BJ (cell line): Measurements from ENCODE around the gene GFOD1. TPM values are rescaled to one million over a fixed set of nuclear protein-coding genes. Genes with fewer than 3 reads are reported as not detected.
"Not testable (repeated sequence)": the region's sequence is repeated elsewhere in the genome, so short reads cannot be mapped to it uniquely, and the experiment has no call there.

ENCODE experiments used
- CTCF ChIA-PET: fragments of 350-600 bp; formaldehyde crosslinking; extraction: SDS; loops from one replicate; lab custom pipeline; 2021; ENCODE audit warnings: antibody characterized with exemption, inconsistent platforms; lab: Yijun Ruan, JAX
- POLR2A ChIA-PET: fragments of 300-600 bp; sonication (Branson Sonifier 250); formaldehyde crosslinking; extraction: SDS; loops from one replicate; lab custom pipeline; 2021; ENCODE audit warnings: antibody characterized with exemption; lab: Charles Lee
- DNase-seq: peaks from one replicate; pipeline ENCODE4 v3.0.0-alpha.2; 2011; ENCODE audit warnings: low read depth
- H3K27me3 ChIP-seq: 2 replicates; pipeline ENCODE4 v1.6.0; 2011; ENCODE audit warnings: low read length; ENCODE audit not compliant: control insufficient read depth, insufficient read depth
- H3K36me3 ChIP-seq: 2 replicates; pipeline ENCODE4 v1.5.1; 2011; ENCODE audit warnings: low read length; ENCODE audit not compliant: control insufficient read depth, insufficient read depth
- H3K4me3 ChIP-seq: 2 replicates; pipeline ENCODE4 v1.5.1; 2011; ENCODE audit warnings: low read depth, mild to moderate bottlenecking, control low read depth, low read length
- CTCF ChIP-seq: IDR thresholded peaks from 2 replicates; pipeline ENCODE4 v1.5.1; 2011; ENCODE audit warnings: low read depth, mild to moderate bottlenecking, control low read depth, inconsistent platforms, low read length, moderate library complexity; ENCODE audit not compliant: insufficient read depth
- polyA plus RNA-seq: library from polyadenylated mRNA; depleted of rRNA; stranded (reverse); fragments of >200 nt; gene quantifications from 2 replicates; pipeline ENCODE4 v1.2.3, GENCODE V29; 2011

GFOD1 gene
- polyA plus RNA-seq, 1 experiment, result 0.76 TPM

GRCh38 chr6:13395272-13396237 lies 91.8 kb downstream of the GFOD1 start:
- H3K36me3 ChIP-seq, result no peaks in the 10 kb centered on the region
- DNase-seq, result no peak
- POLR2A ChIA-PET, result no interaction called here
- no peak for TF ChIP-seq CTCF
- CTCF ChIA-PET, result interaction anchor here (1.0 kb wide), 1 partner anchor 23 kb away, joined by 3 read pairs; no protein-coding TSS in a partner anchor
- H3K27me3 ChIP-seq, result no peaks in the 10 kb centered on the region
- H3K4me3 ChIP-seq, result no peak overlapping the region

GRCh38 chr6:13392462-13392861 lies 94.9 kb downstream of the GFOD1 start:
- H3K27me3 ChIP-seq, result no peaks in the 10 kb centered on the region
- H3K4me3 ChIP-seq, result no peak overlapping the region
- ChIA-PET POLR2A (no interaction called here), CTCF (interaction anchor here (0.6 to 1.3 kb wide), 2 partner anchors 14 to 436 kb away, joined by 4 to 6 read pairs; no protein-coding TSS in a partner anchor)
- DNase-seq, result no peak
- no peaks in the 10 kb centered on the region for H3K36me3 ChIP-seq
- no peak for TF ChIP-seq CTCF

GRCh38 chr6:13391537-13391936 lies 95.9 kb downstream of the GFOD1 start:
- no peaks in the 10 kb centered on the region for H3K27me3 ChIP-seq
- TF ChIP-seq CTCF, result no peak
- no peaks in the 10 kb centered on the region for H3K36me3 ChIP-seq
- POLR2A ChIA-PET, result no interaction called here
- H3K4me3 ChIP-seq, result no peak overlapping the region
- DNase-seq, result no peak
- CTCF ChIA-PET, result interaction anchor here (0.8 kb wide), 1 partner anchor 24 kb away, joined by 3 read pairs; no protein-coding TSS in a partner anchor

- TF ChIP-seq CTCF, result no peak
- H3K36me3 ChIP-seq, result no peaks in the 10 kb centered on the region
- no peak for DNase-seq
- no peak overlapping the region for H3K4me3 ChIP-seq
- no peaks in the 10 kb centered on the region for H3K27me3 ChIP-seq
- ChIA-PET CTCF (no interaction called here), POLR2A (no interaction called here)
Measured at GRCh38 chr6:13390658-13391057, 96.7 kb downstream of the GFOD1 start.

- H3K27me3 ChIP-seq, DNase-seq, CTCF ChIA-PET, H3K36me3 ChIP-seq, POLR2A ChIA-PET, H3K4me3 ChIP-seq: not testable (repeated sequence)
Measured at GRCh38 chr6:13389237-13389636, 98.2 kb downstream of the GFOD1 start.

- H3K27me3 ChIP-seq, H3K36me3 ChIP-seq, H3K4me3 ChIP-seq, POLR2A ChIA-PET, DNase-seq, CTCF ChIA-PET: not testable (repeated sequence)
Measured at GRCh38 chr6:13388769-13389168, 98.6 kb downstream of the GFOD1 start.
